ENCODE data around the gene SEMA4G.

Gene SEMA4G

GRCh38 chr10:100966887-100967286 lies 2.4 kb upstream of the SEMA4G start:
- Histone ChIP-seq H3K4me1 (ENCODE audit: insufficient read depth, poor library complexity, severe bottlenecking) (peaks cover 3% of the 10 kb centered on the region), H3K4me3 (ENCODE audit: severe bottlenecking) (no peak overlapping the region), H3K9me3 (ENCODE audit: severe bottlenecking) (no peaks in the 10 kb centered on the region), H3K36me3 (ENCODE audit: low read depth) (peaks cover 24% of the 10 kb centered on the region), H3K27ac (ENCODE audit: poor library complexity, severe bottlenecking) (no peak overlapping the region), H3K27me3 (ENCODE audit: insufficient read depth, poor library complexity, severe bottlenecking) (no peaks in the 10 kb centered on the region)
- no peak for TF ChIP-seq CTCF (IDR thresholded peaks at IDR 0.05; ENCODE audit: poor library complexity, severe bottlenecking)
- ATAC-seq (ENCODE audit: low read depth) (no peak), DNase-seq (ENCODE audit: low spot score) (no peak)

- no peaks in the 10 kb centered on the region for H3K27me3 ChIP-seq (ENCODE audit: insufficient read depth, poor library complexity, severe bottlenecking)
- DNase-seq (ENCODE audit: low spot score) (no peak), ATAC-seq (ENCODE audit: low read depth) (no peak)
Measured at GRCh38 chr10:100967332-100967731, 2.0 kb upstream of the SEMA4G start.

GRCh38 chr10:100968062-100968736 lies 1.1 kb upstream of the SEMA4G start:
- H3K9me3 ChIP-seq (ENCODE audit: severe bottlenecking) = no peaks in the 10 kb centered on the region
- H3K4me3 ChIP-seq (ENCODE audit: severe bottlenecking) = no peak overlapping the region
- TF ChIP-seq CTCF (IDR thresholded peaks at IDR 0.05; ENCODE audit: poor library complexity, severe bottlenecking) = no peak
- ATAC-seq (ENCODE audit: low read depth) = no peak
- no peaks in the 10 kb centered on the region for H3K27me3 ChIP-seq (ENCODE audit: insufficient read depth, poor library complexity, severe bottlenecking)
- peaks cover 11% of the 10 kb centered on the region; the same call in 1 of the 2 replicates for H3K36me3 ChIP-seq (ENCODE audit: low read depth)
- H3K27ac ChIP-seq (ENCODE audit: poor library complexity, severe bottlenecking) = no peak overlapping the region
- no peak for DNase-seq (ENCODE audit: low spot score)
- peaks cover 3% of the 10 kb centered on the region for H3K4me1 ChIP-seq (ENCODE audit: insufficient read depth, poor library complexity, severe bottlenecking)

More at GRCh38 chr10:100967332-100967731, 2.0 kb upstream of the SEMA4G start:
- H3K27ac ChIP-seq (ENCODE audit: poor library complexity, severe bottlenecking) = no peak overlapping the region
- no peaks in the 10 kb centered on the region for H3K9me3 ChIP-seq (ENCODE audit: severe bottlenecking)
- peaks cover 3% of the 10 kb centered on the region for H3K4me1 ChIP-seq (ENCODE audit: insufficient read depth, poor library complexity, severe bottlenecking)
- no peak for TF ChIP-seq CTCF (IDR thresholded peaks at IDR 0.05; ENCODE audit: poor library complexity, severe bottlenecking)
- no peak overlapping the region for H3K4me3 ChIP-seq (ENCODE audit: severe bottlenecking)
- peaks cover 20% of the 10 kb centered on the region for H3K36me3 ChIP-seq (ENCODE audit: low read depth)

- H3K9me3 ChIP-seq (ENCODE audit: severe bottlenecking) = no peaks in the 10 kb centered on the region
- TF ChIP-seq CTCF (IDR thresholded peaks at IDR 0.05; ENCODE audit: poor library complexity, severe bottlenecking) = no peak
- no peaks in the 10 kb centered on the region for H3K27me3 ChIP-seq (ENCODE audit: insufficient read depth, poor library complexity, severe bottlenecking)
- peak; percentile 5; the same call in 2 of the 3 replicates for ATAC-seq (ENCODE audit: low read depth)
- no peak for DNase-seq (ENCODE audit: low spot score)
- H3K4me3 ChIP-seq (ENCODE audit: severe bottlenecking) = peak overlapping the region; percentile 43
- peaks cover 5% of the 10 kb centered on the region; the same call in 1 of the 2 replicates for H3K36me3 ChIP-seq (ENCODE audit: low read depth)
- peaks cover 3% of the 10 kb centered on the region for H3K4me1 ChIP-seq (ENCODE audit: insufficient read depth, poor library complexity, severe bottlenecking)
- H3K27ac ChIP-seq (ENCODE audit: poor library complexity, severe bottlenecking) = no peak overlapping the region
Measured at GRCh38 chr10:100968863-100969186, 479 bp upstream of the SEMA4G start.

Data from RWPE2 (cell line).